ENCODE data around the gene CHRND. TPM values are rescaled to one million over a fixed set of nuclear protein-coding genes. Genes with fewer than 3 reads are reported as not detected.

CHRND gene
- total and polyA plus RNA-seq, 2 experiments from 2014 or later = not detected

DNA sequence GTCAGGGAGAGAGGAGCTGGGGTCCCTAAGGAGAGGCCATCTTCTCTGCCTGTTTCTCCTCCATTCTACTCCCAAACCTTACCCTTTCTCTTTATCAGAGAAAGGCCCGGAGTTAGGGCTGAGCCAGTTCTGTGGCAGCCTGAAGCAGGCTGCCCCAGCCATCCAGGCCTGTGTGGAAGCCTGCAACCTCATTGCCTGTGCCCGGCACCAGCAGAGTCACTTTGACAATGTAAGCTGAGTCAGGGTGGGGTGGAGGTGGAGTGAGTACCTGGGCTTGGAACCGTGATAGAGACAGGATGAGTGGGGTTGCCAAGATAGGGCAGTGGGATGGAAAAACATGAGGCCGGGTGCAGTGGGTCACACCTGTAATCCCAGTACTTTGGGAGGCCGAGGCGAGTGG, 18.7 kb downstream of the CHRND start:
- 97% methylated on average over 6 of the region's 6 CpGs for WGBS (ENCODE audit: low lambda C conversion rate, missing lambda C conversion rate)
- no peak overlapping the region for H2AFZ ChIP-seq
- no peak overlapping the region for H3K4me3 ChIP-seq
- H4K20me1 ChIP-seq (ENCODE audit: insufficient read depth, poor library complexity, severe bottlenecking) = no peaks in the 10 kb centered on the region
- DNase-seq (ENCODE audit: low spot score) = no peak
- no peak overlapping the region for H3K4me2 ChIP-seq
- H3K27me3 ChIP-seq = no peaks in the 10 kb centered on the region
- no peaks in the 10 kb centered on the region for H3K9me2 ChIP-seq (replicated peaks; ENCODE audit: insufficient read depth)
- peaks cover 31% of the 10 kb centered on the region for H3K79me2 ChIP-seq
- TF ChIP-seq, protein P1, sequence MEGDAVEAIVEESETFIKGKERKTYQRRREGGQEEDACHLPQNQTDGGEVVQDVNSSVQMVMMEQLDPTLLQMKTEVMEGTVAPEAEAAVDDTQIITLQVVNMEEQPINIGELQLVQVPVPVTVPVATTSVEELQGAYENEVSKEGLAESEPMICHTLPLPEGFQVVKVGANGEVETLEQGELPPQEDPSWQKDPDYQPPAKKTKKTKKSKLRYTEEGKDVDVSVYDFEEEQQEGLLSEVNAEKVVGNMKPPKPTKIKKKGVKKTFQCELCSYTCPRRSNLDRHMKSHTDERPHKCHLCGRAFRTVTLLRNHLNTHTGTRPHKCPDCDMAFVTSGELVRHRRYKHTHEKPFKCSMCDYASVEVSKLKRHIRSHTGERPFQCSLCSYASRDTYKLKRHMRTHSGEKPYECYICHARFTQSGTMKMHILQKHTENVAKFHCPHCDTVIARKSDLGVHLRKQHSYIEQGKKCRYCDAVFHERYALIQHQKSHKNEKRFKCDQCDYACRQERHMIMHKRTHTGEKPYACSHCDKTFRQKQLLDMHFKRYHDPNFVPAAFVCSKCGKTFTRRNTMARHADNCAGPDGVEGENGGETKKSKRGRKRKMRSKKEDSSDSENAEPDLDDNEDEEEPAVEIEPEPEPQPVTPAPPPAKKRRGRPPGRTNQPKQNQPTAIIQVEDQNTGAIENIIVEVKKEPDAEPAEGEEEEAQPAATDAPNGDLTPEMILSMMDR (IDR thresholded peaks at IDR 0.05; ENCODE audit: poor library complexity) = no peak
- TF ChIP-seq EZH2 (IDR thresholded peaks at IDR 0.05; ENCODE audit: borderline replicate concordance) = no peak
- TF ChIP-seq EZH2phosphoT487 (IDR thresholded peaks at IDR 0.05; ENCODE audit: low read depth, severe bottlenecking, unreplicated experiment) = no peak
- no peaks in the 10 kb centered on the region for H3K36me3 ChIP-seq (replicated peaks; ENCODE audit: insufficient read depth, low read depth)
- no peaks in the 10 kb centered on the region for H3K9me3 ChIP-seq (ENCODE audit: low read depth)
- H3K27ac ChIP-seq = no peak overlapping the region
- H3K4me1 ChIP-seq (ENCODE audit: insufficient read depth) = no peaks in the 10 kb centered on the region

DNA sequence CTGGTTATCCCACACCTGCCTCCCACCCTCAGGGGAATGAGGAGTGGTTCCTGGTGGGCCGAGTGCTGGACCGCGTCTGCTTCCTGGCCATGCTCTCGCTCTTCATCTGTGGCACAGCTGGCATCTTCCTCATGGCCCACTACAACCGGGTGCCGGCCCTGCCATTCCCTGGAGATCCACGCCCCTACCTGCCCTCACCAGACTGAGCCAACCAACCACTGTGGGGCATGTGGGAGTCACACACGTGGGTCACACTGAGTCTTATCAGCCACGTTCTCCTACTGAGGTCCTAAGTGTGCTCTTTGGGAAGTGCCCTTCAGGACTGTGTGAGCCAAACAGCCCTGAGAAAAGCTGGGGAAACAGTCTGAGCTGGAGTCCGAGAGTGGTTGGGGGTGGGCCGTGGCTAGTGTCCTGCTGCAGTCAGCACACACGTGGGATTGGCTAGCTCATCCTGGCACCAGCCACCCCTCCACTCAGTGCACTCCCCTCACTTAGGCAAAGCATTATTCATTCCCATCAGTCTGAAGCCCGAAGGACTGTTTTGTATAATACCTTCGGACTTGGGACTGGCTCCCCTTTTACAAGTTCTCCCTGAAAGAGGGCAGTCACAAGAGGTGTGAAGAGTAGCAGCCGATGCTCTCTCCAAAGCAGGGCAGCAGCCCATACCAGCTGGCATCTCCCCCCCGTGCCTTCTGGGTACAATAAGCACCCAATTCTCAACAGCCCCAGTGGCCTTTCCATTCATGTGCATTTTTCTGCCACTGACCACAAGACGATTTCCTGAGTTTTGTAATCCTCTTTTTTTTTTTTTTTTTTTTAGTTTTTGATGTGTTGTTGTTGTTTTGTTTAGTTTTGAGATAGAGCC, 19.8 kb downstream of the CHRND start:
- Histone ChIP-seq H3K27ac (no peak overlapping the region), H3K9me2 (replicated peaks; ENCODE audit: insufficient read depth) (no peaks in the 10 kb centered on the region), H3K36me3 (replicated peaks; ENCODE audit: insufficient read depth, low read depth) (no peaks in the 10 kb centered on the region), H3K9me3 (ENCODE audit: low read depth) (no peaks in the 10 kb centered on the region), H3K4me3 (no peak overlapping the region), H3K4me2 (no peak overlapping the region), H3K79me2 (peaks cover 35% of the 10 kb centered on the region), H3K27me3 (no peaks in the 10 kb centered on the region), H2AFZ (no peak overlapping the region), H4K20me1 (ENCODE audit: insufficient read depth, poor library complexity, severe bottlenecking) (no peaks in the 10 kb centered on the region), H3K4me1 (ENCODE audit: insufficient read depth) (no peaks in the 10 kb centered on the region)
- TF ChIP-seq EZH2phosphoT487 (IDR thresholded peaks at IDR 0.05; ENCODE audit: low read depth, severe bottlenecking, unreplicated experiment) (no peak), EZH2 (IDR thresholded peaks at IDR 0.05; ENCODE audit: borderline replicate concordance) (no peak)
- TF ChIP-seq, protein P1 (IDR thresholded peaks at IDR 0.05; ENCODE audit: poor library complexity) = no peak
- no peak for DNase-seq (ENCODE audit: low spot score)
- 96% methylated on average over 17 of the region's 17 CpGs for WGBS (ENCODE audit: low lambda C conversion rate, missing lambda C conversion rate)

DNA sequence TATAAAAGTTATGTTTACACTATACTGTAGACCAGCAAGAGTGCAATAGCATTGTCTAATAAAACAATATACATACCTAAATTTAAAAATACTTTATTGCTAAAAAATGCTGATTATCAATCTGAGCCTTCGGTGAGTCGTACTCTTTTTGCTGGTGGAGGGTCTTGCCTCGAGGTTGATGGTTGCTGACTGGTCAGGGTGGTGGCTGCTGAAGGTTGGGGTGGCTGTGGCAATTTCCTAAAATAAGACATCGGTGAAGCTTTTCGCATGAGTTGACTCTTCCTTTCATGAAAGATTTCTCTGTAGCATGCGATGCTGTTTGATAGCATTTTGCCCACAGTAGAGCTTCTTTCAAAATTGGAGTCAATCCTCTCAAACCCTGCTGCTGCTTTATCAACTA, 22.0 kb downstream of the CHRND start:
- H4K20me1 ChIP-seq (ENCODE audit: insufficient read depth, poor library complexity, severe bottlenecking) = no peaks in the 10 kb centered on the region
- peaks cover 56% of the 10 kb centered on the region for H3K79me2 ChIP-seq
- H3K27me3 ChIP-seq = no peaks in the 10 kb centered on the region
- no peak overlapping the region for H2AFZ ChIP-seq
- TF ChIP-seq EZH2 (IDR thresholded peaks at IDR 0.05; ENCODE audit: borderline replicate concordance) (no peak), EZH2phosphoT487 (IDR thresholded peaks at IDR 0.05; ENCODE audit: low read depth, severe bottlenecking, unreplicated experiment) (no peak)
- TF ChIP-seq, protein P1 (IDR thresholded peaks at IDR 0.05; ENCODE audit: poor library complexity) = no peak
- H3K9me3 ChIP-seq (ENCODE audit: low read depth) = no peaks in the 10 kb centered on the region
- no peaks in the 10 kb centered on the region for H3K36me3 ChIP-seq (replicated peaks; ENCODE audit: insufficient read depth, low read depth)
- no peak for DNase-seq (ENCODE audit: low spot score)
- WGBS (ENCODE audit: low lambda C conversion rate, missing lambda C conversion rate) = 98% methylated on average over 6 of the region's 6 CpGs
- no peaks in the 10 kb centered on the region for H3K9me2 ChIP-seq (replicated peaks; ENCODE audit: insufficient read depth)
- H3K4me1 ChIP-seq (ENCODE audit: insufficient read depth) = no peaks in the 10 kb centered on the region
- H3K4me2 ChIP-seq = no peak overlapping the region
- H3K4me3 ChIP-seq = no peak overlapping the region
- no peak overlapping the region for H3K27ac ChIP-seq
